HepG2 (cell line): ENCODE data around the gene SLC38A3. TPM values are rescaled to one million over a fixed set of nuclear protein-coding genes. Genes with fewer than 3 reads are reported as not detected.

Experiments
- ADNP ChIP-seq: sonication (generic); formaldehyde crosslinking; IDR thresholded peaks from 2 replicates; pipeline ENCODE4 v1.4.0; 2020; ENCODE audit warnings: missing genetic modification reagents
- GATAD1 ChIP-seq: IDR thresholded peaks from 2 replicates; pipeline ENCODE4 v1.6.1; 2016; ENCODE audit warnings: missing genetic modification reagents, missing compliant biosample characterization
- HCFC1 ChIP-seq: fragments of 150-350 bp; IDR thresholded peaks from 2 replicates; pipeline ENCODE4 v1.6.1; 2014; ENCODE audit warnings: low read depth, low read length
- HNRNPLL ChIP-seq: fragments of 200-400 bp; formaldehyde crosslinking; IDR thresholded peaks from 2 replicates; pipeline ENCODE4 v1.6.1; 2017; ENCODE audit warnings: mild to moderate bottlenecking, low read depth, low read length; ENCODE audit not compliant: poor library complexity, severe bottlenecking
- HOXD1 ChIP-seq: sonication (generic); formaldehyde crosslinking; IDR thresholded peaks from 2 replicates; pipeline ENCODE4 v1.5.0; 2020; ENCODE audit warnings: missing genetic modification reagents
- JDP2 ChIP-seq: sonication (generic); formaldehyde crosslinking; IDR thresholded peaks from 2 replicates; pipeline ENCODE4 v1.8.1; 2022; ENCODE audit warnings: missing genetic modification reagents, borderline replicate concordance
- KLF15 ChIP-seq: sonication (generic); formaldehyde crosslinking; IDR thresholded peaks from 2 replicates; pipeline ENCODE4 v1.8.1; 2023; ENCODE audit warnings: borderline replicate concordance, mild to moderate bottlenecking, inconsistent platforms, missing genetic modification reagents, mixed read lengths
- KLF9 ChIP-seq: IDR thresholded peaks from 2 replicates; pipeline ENCODE4 v1.6.1; 2016; ENCODE audit warnings: low read depth
- MAZ ChIP-seq, 2 experiments: sonication (generic) in 1 of 2; formaldehyde crosslinking in 1 of 2; IDR thresholded peaks; 2 replicates each; pipeline versions ENCODE4 v1.5.0 to v1.6.1; 2012 to 2020; ENCODE audit warnings: low read depth in 2 of 2, mild to moderate bottlenecking in 2 of 2, borderline replicate concordance in 1 of 2, improper control_type of control experiment in 1 of 2, low read length in 1 of 2, missing genetic modification reagents in 1 of 2, moderate library complexity in 1 of 2
- NCOA5 ChIP-seq: sonication (generic); formaldehyde crosslinking; IDR thresholded peaks from 2 replicates; pipeline ENCODE4 v1.4.0; 2020; ENCODE audit warnings: missing genetic modification reagents
- NFKB2 ChIP-seq: sonication (generic); formaldehyde crosslinking; IDR thresholded peaks from 2 replicates; pipeline ENCODE4 v1.4.0; 2020; ENCODE audit warnings: missing genetic modification reagents, borderline replicate concordance
- NPAS2 ChIP-seq: sonication (generic); formaldehyde crosslinking; IDR thresholded peaks from 2 replicates; pipeline ENCODE4 v1.8.0; 2022; ENCODE audit warnings: mild to moderate bottlenecking, missing genetic modification reagents, borderline replicate concordance
- NR2F6 ChIP-seq, 2 experiments: IDR thresholded peaks; 2 replicates each; pipeline ENCODE4 v1.6.1; 2016; ENCODE audit warnings: antibody characterized with exemption in 1 of 2, mild to moderate bottlenecking in 1 of 2
- POLR2AphosphoS5 ChIP-seq: IDR thresholded peaks from 2 replicates; pipeline ENCODE4 v1.6.1; 2012; ENCODE audit warnings: low read depth, low read length
- SMAD9 ChIP-seq: sonication (generic); formaldehyde crosslinking; IDR thresholded peaks from 2 replicates; pipeline ENCODE4 v1.5.1; 2020; ENCODE audit warnings: mild to moderate bottlenecking, missing genetic modification reagents
- ZBTB42 ChIP-seq: sonication (generic); formaldehyde crosslinking; IDR thresholded peaks from 2 replicates; pipeline ENCODE4 v1.5.0; 2020; ENCODE audit warnings: mild to moderate bottlenecking, missing genetic modification reagents
- ZNF136 ChIP-seq: sonication (generic); formaldehyde crosslinking; IDR thresholded peaks from 2 replicates; pipeline ENCODE4 v1.8.1; 2022; ENCODE audit warnings: low read depth, mild to moderate bottlenecking, moderate library complexity, missing genetic modification reagents
- ZNF20 ChIP-seq: sonication (generic); formaldehyde crosslinking; IDR thresholded peaks from 2 replicates; pipeline ENCODE4 v1.4.0; 2020; ENCODE audit warnings: mild to moderate bottlenecking, moderate library complexity, missing genetic modification reagents
- ZNF296 ChIP-seq: sonication (generic); formaldehyde crosslinking; conservative IDR thresholded peaks from 2 replicates; pipeline ENCODE4 v1.5.0; 2020; ENCODE audit warnings: mild to moderate bottlenecking, missing genetic modification reagents
- ZNF30 ChIP-seq: sonication (generic); formaldehyde crosslinking; IDR thresholded peaks from 2 replicates; pipeline ENCODE4 v1.5.0; 2020; ENCODE audit warnings: mild to moderate bottlenecking, missing genetic modification reagents
- ZNF552 ChIP-seq: sonication (generic); formaldehyde crosslinking; IDR thresholded peaks from 2 replicates; pipeline ENCODE4 v1.9.0; 2022; ENCODE audit warnings: missing genetic modification reagents, mild to moderate bottlenecking, borderline replicate concordance
- ZNF761 ChIP-seq: sonication (generic); formaldehyde crosslinking; conservative IDR thresholded peaks from 2 replicates; pipeline ENCODE4 v1.4.0; 2020; ENCODE audit warnings: mild to moderate bottlenecking, missing genetic modification reagents
- ZNF792 ChIP-seq: IDR thresholded peaks from 2 replicates; pipeline ENCODE4 v1.6.1; 2016
- polyA plus RNA-seq, 8 experiments: library from polyadenylated mRNA; depleted of rRNA in 3 of 8; stranded (reverse) in 7 of 8; unstranded in 1 of 8; fragments of >200 nt; fragmentation: Illumina TruSeq in 4 of 8; extraction: Trizol in 4 of 8; gene quantifications; 2 replicates each; pipeline versions ENCODE4 v1.2.1 to v1.2.3, GENCODE V29; 2011 to 2016; ENCODE audit warnings: low read depth in 4 of 8, missing spikeins in 1 of 8, mixed read lengths in 1 of 8; ENCODE audit not compliant: insufficient read depth in 1 of 8
- total RNA-seq, 5 experiments: library from RNA; depleted of rRNA; stranded (reverse); fragments of >200 nt; fragmentation: Illumina TruSeq; extraction: Trizol; gene quantifications; 2 replicates each; pipeline ENCODE4 v1.2.3, GENCODE V29; 2016; ENCODE audit warnings: low read depth in 1 of 5
- TF ChIP-seq, protein P1 (sequence below): sonication (generic); formaldehyde crosslinking; IDR thresholded peaks from 2 replicates; pipeline ENCODE4 v1.4.0; 2020; ENCODE audit warnings: missing genetic modification reagents
- TF ChIP-seq, protein P2 (sequence below): sonication (generic); formaldehyde crosslinking; IDR thresholded peaks from 2 replicates; pipeline ENCODE4 v1.4.0; 2020; ENCODE audit warnings: missing genetic modification reagents

Gene SLC38A3
- total and polyA plus RNA-seq, 2 of the 13 experiments (the other 11 are each of a cell fraction or from before 2014, with no cell fraction given), result 29.8 to 164 TPM

DNA sequence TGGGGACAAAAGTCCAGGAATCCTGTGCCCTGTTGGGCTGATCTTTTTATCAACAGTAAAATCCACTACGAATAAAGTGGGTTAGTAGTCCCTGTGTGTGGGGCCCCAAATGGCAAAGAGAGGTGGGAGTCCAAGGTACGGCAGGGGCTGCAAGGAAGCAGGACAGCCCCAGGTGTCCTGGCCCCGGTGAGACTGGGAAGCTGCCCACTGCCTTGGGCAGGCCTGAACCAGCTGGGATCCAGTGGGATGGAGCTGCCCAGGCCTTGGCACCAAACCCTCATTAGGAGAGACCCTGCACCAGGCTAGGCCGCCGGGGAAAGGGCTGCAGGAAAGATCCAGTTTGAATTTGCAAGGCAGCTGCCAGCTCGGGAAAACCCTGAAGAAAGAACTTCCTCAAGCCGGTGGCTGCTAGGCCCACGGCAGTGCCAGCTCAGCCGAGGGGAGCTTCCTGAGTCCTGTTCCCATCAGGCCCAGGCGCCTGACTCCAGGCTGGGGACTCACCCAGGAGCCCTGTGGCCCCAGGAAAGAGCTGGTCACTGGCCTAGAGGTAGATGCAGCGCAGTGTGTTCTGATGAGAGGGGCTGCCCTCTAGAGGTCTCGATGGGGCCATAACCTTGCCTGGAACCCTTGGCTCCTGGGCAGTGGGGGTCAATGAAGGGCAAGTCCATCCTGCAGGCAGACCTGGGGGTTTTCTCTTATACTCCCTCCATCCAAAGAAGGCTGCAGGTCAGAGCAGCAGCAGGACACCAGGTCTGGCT lies 16.5 kb downstream of the SLC38A3 start (continued):
- TF ChIP-seq, protein P1, sequence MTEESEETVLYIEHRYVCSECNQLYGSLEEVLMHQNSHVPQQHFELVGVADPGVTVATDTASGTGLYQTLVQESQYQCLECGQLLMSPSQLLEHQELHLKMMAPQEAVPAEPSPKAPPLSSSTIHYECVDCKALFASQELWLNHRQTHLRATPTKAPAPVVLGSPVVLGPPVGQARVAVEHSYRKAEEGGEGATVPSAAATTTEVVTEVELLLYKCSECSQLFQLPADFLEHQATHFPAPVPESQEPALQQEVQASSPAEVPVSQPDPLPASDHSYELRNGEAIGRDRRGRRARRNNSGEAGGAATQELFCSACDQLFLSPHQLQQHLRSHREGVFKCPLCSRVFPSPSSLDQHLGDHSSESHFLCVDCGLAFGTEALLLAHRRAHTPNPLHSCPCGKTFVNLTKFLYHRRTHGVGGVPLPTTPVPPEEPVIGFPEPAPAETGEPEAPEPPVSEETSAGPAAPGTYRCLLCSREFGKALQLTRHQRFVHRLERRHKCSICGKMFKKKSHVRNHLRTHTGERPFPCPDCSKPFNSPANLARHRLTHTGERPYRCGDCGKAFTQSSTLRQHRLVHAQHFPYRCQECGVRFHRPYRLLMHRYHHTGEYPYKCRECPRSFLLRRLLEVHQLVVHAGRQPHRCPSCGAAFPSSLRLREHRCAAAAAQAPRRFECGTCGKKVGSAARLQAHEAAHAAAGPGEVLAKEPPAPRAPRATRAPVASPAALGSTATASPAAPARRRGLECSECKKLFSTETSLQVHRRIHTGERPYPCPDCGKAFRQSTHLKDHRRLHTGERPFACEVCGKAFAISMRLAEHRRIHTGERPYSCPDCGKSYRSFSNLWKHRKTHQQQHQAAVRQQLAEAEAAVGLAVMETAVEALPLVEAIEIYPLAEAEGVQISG (CRISPR knock-in tag), result peak; percentile 63
- TF ChIP-seq NCOA5 (CRISPR knock-in tag) (no peak), ZNF792 (CRISPR knock-in tag) (0 out of 2 replicates have a peak, but pooled peaks have one; percentile 44), NPAS2 (CRISPR knock-in tag) (no peak), MAZ (IDR thresholded peaks at IDR 0.05; ENCODE audit: borderline replicate concordance, low read depth, low read length) (no peak; the same call in 1 of the 2 replicates), MAZ (CRISPR knock-in tag; IDR thresholded peaks at IDR 0.05; ENCODE audit: low read depth) (peak; percentile 59; the same call in 1 of the 2 replicates), ZNF20 (CRISPR knock-in tag) (no peak), NFKB2 (peak; percentile 76; the same call in 1 of the 2 replicates), KLF15 (CRISPR knock-in tag) (no peak; the same call in 1 of the 2 replicates), HOXD1 (0 out of 2 replicates have a peak, but pooled peaks have one; percentile 27), HCFC1 (no peak), NR2F6 (IDR thresholded peaks at IDR 0.05) (peak; percentile 24; the same call in 1 of the 2 replicates), NR2F6 (CRISPR knock-in tag; IDR thresholded peaks at IDR 0.05) (peak; percentile 68), ZNF296 (CRISPR knock-in tag) (no peak), ZNF136 (no peak), JDP2 (no peak), ZNF552 (CRISPR knock-in tag) (no peak), SMAD9 (CRISPR knock-in tag) (no peak), ADNP (CRISPR knock-in tag) (no peak), HNRNPLL (no peak), KLF9 (CRISPR knock-in tag) (no peak), GATAD1 (CRISPR knock-in tag) (peak; percentile 8), ZNF761 (CRISPR knock-in tag) (peak; percentile 70), POLR2AphosphoS5 (peak; percentile 51), ZNF30 (no peak), ZBTB42 (no peak)
- TF ChIP-seq, protein P2, sequence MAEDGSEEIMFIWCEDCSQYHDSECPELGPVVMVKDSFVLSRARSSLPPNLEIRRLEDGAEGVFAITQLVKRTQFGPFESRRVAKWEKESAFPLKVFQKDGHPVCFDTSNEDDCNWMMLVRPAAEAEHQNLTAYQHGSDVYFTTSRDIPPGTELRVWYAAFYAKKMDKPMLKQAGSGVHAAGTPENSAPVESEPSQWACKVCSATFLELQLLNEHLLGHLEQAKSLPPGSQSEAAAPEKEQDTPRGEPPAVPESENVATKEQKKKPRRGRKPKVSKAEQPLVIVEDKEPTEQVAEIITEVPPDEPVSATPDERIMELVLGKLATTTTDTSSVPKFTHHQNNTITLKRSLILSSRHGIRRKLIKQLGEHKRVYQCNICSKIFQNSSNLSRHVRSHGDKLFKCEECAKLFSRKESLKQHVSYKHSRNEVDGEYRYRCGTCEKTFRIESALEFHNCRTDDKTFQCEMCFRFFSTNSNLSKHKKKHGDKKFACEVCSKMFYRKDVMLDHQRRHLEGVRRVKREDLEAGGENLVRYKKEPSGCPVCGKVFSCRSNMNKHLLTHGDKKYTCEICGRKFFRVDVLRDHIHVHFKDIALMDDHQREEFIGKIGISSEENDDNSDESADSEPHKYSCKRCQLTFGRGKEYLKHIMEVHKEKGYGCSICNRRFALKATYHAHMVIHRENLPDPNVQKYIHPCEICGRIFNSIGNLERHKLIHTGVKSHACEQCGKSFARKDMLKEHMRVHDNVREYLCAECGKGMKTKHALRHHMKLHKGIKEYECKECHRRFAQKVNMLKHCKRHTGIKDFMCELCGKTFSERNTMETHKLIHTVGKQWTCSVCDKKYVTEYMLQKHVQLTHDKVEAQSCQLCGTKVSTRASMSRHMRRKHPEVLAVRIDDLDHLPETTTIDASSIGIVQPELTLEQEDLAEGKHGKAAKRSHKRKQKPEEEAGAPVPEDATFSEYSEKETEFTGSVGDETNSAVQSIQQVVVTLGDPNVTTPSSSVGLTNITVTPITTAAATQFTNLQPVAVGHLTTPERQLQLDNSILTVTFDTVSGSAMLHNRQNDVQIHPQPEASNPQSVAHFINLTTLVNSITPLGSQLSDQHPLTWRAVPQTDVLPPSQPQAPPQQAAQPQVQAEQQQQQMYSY, result peak; percentile 41; the same call in 1 of the 2 replicates
